Measurements from ENCODE around the gene TWIST2. TPM values are rescaled to one million over a fixed set of nuclear protein-coding genes. Genes with fewer than 3 reads are reported as not detected.

Gene TWIST2
- 78.7 and 80.6 TPM in 2 replicates for total RNA-seq

GRCh38 chr2:238847841-238848690 is at the start of gene TWIST2:
TSS of gene TWIST2 (plus strand) at chr2:238848085. CDS start at chr2:238848216, 131 bp downstream.

